Ishikawa (cell line): Measurements from ENCODE around the gene MRPL43.

Source experiments
- CEBPB ChIP-seq: IDR thresholded peaks from 2 replicates; pipeline ENCODE4 v1.6.1; 2012
- CREB1 ChIP-seq: IDR thresholded peaks from 2 replicates; pipeline ENCODE4 v1.6.1; 2012; ENCODE audit warnings: low read depth
- EP300 ChIP-seq: IDR thresholded peaks from 2 replicates; pipeline ENCODE4 v1.6.1; 2012; ENCODE audit warnings: borderline replicate concordance
- FOXM1 ChIP-seq: IDR thresholded peaks from 2 replicates; pipeline ENCODE4 v1.6.1; 2012; ENCODE audit warnings: low read depth, borderline replicate concordance
- RAD21 ChIP-seq: IDR thresholded peaks from 2 replicates; pipeline ENCODE4 v1.6.1; 2012; ENCODE audit warnings: low read depth
- TCF12 ChIP-seq: IDR thresholded peaks from 2 replicates; pipeline ENCODE4 v1.6.1; 2012; ENCODE audit warnings: low read depth
- TEAD4 ChIP-seq: IDR thresholded peaks from 2 replicates; pipeline ENCODE4 v1.6.1; 2012
- YY1 ChIP-seq: IDR thresholded peaks from 2 replicates; pipeline ENCODE4 v1.6.1; 2012; ENCODE audit warnings: low read depth
- ZBTB7A ChIP-seq: IDR thresholded peaks from 2 replicates; pipeline ENCODE4 v1.6.1; 2012; ENCODE audit warnings: low read depth
- TF ChIP-seq, protein P1 (sequence below): IDR thresholded peaks from 2 replicates; pipeline ENCODE4 v1.6.1; 2012; ENCODE audit warnings: low read depth, mild to moderate bottlenecking

DNA sequence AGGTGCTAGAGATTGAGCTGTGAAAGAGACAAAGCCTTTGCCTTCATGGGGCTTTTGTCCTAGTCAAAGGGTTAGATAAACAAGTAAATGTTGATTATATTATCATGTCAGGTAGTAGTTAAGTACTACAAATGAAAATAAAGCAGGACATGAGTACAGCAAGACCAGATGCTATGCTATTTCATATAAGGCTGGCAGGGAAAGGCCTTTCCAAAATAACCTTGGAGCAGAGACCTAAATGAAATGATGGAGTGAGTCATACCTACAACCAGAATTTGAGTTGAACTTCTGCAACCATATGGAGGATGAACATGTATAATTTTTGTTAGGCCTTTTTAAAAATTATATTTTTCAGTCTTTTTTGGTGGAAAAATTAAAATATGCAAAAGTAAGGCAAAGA lies 41.5 kb downstream of the MRPL43 start:
- TF ChIP-seq TEAD4 (no peak), YY1 (no peak), RAD21 (no peak), CEBPB (no peak), EP300 (no peak), FOXM1 (no peak), TCF12 (no peak), CREB1 (no peak), ZBTB7A (no peak)
- TF ChIP-seq, protein P1, sequence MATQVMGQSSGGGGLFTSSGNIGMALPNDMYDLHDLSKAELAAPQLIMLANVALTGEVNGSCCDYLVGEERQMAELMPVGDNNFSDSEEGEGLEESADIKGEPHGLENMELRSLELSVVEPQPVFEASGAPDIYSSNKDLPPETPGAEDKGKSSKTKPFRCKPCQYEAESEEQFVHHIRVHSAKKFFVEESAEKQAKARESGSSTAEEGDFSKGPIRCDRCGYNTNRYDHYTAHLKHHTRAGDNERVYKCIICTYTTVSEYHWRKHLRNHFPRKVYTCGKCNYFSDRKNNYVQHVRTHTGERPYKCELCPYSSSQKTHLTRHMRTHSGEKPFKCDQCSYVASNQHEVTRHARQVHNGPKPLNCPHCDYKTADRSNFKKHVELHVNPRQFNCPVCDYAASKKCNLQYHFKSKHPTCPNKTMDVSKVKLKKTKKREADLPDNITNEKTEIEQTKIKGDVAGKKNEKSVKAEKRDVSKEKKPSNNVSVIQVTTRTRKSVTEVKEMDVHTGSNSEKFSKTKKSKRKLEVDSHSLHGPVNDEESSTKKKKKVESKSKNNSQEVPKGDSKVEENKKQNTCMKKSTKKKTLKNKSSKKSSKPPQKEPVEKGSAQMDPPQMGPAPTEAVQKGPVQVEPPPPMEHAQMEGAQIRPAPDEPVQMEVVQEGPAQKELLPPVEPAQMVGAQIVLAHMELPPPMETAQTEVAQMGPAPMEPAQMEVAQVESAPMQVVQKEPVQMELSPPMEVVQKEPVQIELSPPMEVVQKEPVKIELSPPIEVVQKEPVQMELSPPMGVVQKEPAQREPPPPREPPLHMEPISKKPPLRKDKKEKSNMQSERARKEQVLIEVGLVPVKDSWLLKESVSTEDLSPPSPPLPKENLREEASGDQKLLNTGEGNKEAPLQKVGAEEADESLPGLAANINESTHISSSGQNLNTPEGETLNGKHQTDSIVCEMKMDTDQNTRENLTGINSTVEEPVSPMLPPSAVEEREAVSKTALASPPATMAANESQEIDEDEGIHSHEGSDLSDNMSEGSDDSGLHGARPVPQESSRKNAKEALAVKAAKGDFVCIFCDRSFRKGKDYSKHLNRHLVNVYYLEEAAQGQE, result no peak
